HL-60 (cell line): Measurements from ENCODE around the gene FAF1.

ENCODE experiments used
- CTCF ChIP-seq: IDR thresholded peaks from one replicate; pipeline ENCODE4 v1.5.1; 2011; ENCODE audit warnings: low read length, control low read depth, inconsistent platforms; ENCODE audit not compliant: insufficient read depth
- POLR2AphosphoS5 ChIP-seq: IDR thresholded peaks from 2 replicates; pipeline ENCODE4 v1.6.1; 2012; ENCODE audit warnings: low read depth

- TF ChIP-seq CTCF (no peak), POLR2AphosphoS5 (no peak)
Measured at GRCh38 chr1:50531601-50532000, 428.5 kb downstream of the FAF1 start.
